HCEC 1CT (cell line): ENCODE data around the gene ASIC2.

Experiments used
- DNase-seq: peaks from one replicate; pipeline ENCODE4 v3.0.0-alpha.2; 2017

Gene ASIC2

GRCh38 chr17:32964541-32964940 is 328.6 kb downstream of the ASIC2 start:
- no peak for DNase-seq
